Neural cell (in vitro differentiated cells): ENCODE results near the gene DEFB132.

Experiments used
- CTCF ChIP-seq: fragments of 450-650 bp; IDR thresholded peaks from 2 replicates; pipeline ENCODE4 v1.5.1; 2014; ENCODE audit warnings: antibody characterized with exemption, mild to moderate bottlenecking, moderate library complexity; ENCODE audit not compliant: poor library complexity, severe bottlenecking
- EZH2 ChIP-seq: fragments of 200-600, 300-800 bp; shearing (Covaris generic), sonication (generic); IDR thresholded peaks from 2 replicates; pipeline ENCODE4 v1.6.1; 2014; ENCODE audit warnings: antibody characterized with exemption, low read length, borderline replicate concordance, mild to moderate bottlenecking; ENCODE audit not compliant: insufficient read depth, poor library complexity, severe bottlenecking

DNA sequence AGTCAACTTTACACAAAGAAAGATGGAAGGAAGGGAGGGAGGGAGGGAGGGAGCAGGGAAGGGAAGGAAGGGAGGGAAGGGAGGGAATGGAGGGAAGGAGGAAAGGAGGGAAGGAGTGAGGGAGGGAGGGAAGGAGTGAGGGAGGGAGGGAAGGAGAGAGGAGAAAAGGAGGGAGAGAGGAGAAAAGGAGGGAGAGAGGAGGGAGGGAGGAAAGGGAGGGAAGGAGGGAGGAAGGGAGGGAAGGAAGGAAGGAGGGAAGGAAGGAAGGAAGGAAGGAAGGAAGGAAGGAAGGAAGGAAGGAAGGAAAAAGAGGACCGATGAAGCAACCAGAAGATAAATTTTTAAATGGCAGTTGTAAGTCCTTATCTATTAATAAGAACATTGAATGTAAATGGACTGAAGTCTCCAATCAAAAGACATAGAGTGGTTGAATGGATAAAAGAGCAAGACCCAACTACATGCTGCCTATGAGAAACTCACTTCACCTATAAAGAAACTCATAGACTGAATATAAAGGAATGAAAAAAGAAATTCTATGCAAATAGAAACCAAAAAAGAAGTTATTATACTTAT, 36.2 kb upstream of the DEFB132 start:
- TF ChIP-seq CTCF (no peak), EZH2 (no peak)
